Hematopoietic multipotent progenitor cell treated with erythropoietin and hydrocortisone succinate and interleukin-3 and kit ligand, for 6 days (in vitro differentiated cells): ENCODE data around the gene NXPE1.
"Not testable (repeated sequence)": the region's sequence is repeated elsewhere in the genome, so short reads cannot be mapped to it uniquely, and the experiment has no call there.

Experiments used
- DNase-seq: peaks from one replicate; pipeline ENCODE4 v3.0.0-alpha.2; 2015

NXPE1 gene

DNA sequence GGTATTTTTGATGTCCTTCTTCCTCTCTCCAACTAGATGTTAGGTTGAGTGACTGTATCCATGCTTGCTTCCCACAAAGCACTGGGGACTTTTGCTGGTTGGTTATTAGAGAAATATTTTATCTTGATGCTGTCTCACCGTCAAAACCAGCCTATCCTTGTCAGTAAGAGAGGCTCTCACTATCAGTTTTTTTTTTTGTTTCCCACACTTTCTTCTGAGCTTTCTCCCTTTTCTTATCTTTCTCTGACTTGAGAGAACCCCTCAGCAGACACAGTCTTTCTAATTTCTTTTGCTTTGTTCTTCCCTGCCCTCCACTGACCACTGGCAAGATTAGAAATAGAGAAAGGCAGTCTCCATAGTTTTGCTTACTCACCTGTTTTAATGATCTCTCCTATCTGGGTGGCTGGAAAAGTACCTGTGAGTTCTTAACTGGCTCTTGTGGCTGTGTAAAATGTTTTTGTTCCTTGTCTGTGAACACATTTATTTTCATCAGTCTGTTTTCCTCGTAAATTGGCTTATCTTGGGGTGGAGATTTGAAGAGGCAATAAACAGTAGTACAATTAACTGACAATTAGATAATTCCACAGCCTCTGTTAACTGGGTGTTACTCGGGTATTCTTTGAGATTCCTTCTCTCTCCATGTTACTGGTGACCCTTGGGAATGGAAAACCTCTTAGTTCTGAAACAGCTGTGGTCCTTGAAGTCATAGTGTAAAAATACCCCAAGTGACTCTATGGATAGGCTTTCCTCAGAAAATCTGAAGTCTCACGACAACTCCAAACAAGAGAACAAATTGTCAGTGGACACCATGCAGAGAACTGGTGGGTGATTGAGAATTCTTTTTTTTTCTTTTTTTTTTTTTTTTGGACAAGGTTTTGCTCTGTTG, at the start of gene NXPE1:
Gene NXPE1 (minus strand): TSS at position 457 of the 886 bp plus-strand sequence. CDS start 8,680 bp downstream, outside the sequence.
- DNase-seq, result no peak

DNA sequence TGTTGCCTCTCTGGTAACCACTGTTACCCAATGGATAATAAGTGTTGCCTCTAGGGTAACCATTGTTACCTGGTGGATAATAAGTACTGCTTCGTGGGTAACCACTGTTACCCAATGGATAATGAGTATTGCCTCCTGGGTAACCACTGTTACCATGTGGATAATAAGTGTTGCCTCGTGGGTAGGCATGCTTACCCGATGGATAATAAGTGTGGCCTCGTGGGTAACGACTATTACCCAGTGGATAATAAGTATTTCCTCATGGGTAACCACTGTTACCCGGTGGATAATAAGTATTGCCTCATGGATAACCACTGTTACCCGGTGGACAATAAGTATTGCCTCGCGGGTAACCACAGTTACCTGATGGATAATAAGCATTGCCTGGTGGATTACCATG, 49.7 kb upstream of the NXPE1 start:
- no peak for DNase-seq

DNA sequence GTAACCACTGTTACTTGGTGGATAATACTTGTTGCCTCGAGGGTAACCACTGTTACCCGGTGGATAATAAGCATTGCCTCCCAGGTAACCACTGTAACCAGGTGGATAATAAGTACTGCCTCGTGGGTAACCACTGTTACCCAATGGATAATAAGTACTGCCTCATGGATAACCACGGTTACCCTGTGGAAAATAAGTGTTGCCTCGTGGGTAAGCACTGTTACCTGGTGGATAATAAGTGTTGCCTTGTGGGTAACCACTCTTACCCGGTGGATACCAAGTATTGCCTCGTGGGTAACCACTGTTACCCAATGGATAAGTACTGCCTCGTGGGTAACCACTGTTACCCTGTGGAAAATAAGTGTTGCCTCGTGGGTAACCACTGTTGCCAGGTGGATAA, 48.9 kb upstream of the NXPE1 start:
- DNase-seq, result not testable (repeated sequence)

DNA sequence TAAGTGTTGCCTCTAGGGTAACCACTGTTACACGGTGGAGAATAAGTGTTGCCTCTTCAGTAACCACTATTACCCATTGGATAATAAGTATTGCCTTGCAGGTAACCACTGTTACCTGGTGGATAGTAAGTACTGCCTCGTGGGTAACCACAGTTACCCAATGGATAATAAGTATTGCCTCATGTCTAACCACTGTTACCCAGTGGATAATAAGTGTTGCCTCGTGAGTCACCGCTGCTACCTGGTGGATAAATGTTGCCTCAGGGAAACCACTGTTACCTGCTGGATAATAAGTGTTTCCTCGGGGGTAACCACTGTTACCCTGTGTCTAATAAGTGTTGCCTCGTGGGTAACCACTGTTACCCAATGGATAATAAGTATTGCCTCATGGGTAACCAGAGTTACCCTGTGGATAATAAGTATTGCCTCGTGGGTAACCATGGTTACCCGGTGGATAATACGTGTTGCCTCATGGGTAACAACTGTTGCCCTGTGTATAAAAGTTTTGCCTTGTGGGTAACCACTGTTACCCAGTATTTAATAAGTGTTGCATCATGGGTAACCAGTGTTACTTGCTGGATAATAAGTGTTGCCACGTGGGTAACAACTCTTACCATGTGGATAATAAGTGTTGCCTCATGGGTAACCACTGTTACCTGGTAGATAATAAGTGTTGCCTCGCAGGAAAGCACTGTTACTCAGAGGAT, 48.2 kb upstream of the NXPE1 start:
- no peak for DNase-seq

DNA sequence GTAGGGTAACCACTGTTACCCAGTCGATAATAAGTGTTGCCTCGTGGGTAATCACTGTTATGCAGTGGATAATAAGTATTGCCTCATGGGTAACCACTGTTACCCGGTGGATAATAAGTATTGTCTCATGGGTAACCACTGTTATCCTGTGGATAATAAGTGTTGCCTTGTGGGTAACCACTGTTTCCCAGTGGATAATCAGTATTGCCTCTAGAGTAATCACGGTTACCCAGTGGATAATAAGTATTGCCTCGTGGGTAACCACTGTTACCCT, 47.1 kb upstream of the NXPE1 start:
- not testable (repeated sequence) for DNase-seq

DNA sequence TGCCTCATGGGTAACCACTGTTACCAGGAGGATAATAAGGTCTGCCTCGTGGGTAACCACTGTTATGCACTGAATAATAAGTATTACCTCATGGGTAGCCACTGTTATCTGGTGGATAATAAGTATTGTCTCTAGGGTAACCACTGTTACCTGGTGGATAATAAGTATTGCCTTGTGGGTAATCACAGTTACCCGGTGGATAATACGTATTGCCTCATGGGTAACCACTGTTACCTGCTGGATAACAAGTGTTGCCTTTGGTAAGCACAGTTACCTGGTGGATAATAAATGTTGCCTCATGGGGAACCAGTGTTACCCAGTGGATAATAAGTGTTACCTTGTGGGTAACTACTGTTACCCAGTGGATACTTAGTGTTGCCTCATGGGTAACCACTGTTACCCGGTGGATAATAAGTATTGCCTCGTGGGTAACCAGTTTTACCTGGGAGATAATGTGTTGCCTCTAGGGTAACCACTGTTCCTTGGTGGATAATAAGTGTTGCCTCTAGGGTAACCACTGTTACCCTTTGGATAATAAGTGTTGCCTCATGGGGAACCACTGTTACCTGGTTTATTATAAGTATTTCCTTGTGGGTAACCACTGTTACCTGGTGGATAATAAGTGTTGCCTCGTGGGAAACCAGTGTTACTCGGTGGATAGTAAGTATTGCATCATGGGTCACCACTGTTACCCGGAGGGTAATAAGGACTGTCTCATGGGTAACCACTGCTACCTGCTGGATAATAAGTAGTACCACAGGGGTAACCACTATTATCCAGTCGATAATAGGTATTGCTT, 46.5 kb upstream of the NXPE1 start:
- no peak for DNase-seq

DNA sequence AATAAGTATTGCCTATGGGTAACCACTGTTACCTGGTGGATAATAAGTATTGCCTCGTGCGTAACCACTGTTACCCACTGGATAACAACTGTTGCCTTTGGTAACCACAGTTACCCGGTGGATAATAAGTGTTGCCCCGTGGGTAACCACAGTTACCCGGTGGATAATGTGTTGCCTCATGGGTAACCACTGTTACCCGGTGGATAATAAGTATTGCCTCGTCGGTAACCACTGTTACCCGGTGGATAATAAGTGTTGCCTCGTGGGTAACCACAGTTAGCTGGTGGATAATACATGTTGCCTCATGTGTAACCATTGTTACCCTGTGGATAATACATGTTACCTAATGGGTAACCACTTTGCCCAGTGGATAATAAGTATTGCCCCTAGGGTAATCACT, 45.7 kb upstream of the NXPE1 start:
- DNase-seq, result no peak

DNA sequence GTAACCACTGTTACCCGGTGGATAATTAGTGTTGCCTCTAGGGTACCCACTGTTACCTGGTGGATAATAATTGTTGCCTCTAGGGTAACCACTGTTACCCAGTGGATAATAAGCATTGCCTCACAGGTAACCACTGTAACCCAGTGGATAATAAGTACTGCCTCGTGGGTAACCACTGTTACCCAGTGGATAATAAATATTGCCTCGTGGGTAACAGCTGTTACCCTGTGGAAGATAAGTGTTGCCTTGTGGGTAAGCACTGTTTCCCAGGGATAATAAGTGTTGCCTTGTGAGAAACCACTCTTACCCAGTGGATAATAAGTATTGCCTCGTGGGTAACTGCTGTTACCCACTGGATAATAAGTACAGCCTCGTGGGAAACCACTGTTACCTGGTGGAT, 45.2 kb upstream of the NXPE1 start:
- no peak for DNase-seq

DNA sequence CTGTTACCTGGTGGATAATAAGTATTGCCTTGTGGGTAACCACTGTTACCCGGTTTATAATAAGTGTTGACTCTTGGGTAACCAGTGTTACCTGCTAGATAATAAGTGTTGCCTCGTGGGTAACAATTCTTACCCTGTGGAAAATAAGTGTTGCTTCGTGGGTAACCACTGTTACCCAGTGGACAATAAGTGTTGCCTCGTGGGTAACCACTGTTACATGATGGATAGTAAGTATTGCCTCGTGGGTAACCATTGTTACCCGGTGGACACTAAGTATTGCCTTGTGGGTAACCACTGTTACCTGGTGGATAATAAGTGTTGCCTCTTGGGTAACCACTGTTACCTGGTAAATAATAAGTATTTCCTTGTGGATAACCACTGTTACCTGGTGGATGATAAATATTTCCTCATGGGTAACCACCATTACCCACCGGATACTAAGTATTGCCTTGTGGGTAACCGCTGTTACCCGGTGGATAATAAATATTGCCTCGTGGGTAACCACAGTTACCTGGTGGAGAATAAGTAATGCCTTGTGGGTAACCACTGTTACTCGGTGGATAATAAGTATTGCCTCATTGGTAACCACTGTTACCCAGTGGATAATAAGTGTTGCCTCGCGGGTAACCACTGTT, 44.6 kb upstream of the NXPE1 start:
- DNase-seq, result no peak

DNA sequence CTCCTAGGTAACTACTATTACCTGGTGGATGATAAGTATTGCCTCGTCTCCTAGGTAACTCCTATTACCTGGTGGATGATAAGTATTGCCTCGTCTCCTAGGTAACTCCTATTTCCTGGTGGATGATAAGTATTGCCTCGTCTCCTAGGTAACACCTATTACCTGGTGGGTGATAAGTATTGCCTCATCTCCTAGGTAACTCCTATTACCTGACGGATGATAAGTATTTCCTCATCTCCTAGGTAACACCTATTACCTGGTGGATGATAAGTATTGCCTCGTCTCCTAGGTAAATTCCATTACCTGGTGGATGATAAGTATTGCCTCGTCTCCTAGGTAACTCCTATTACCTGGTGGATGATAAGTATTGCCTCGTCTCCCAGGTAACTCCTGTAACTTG, 43.5 kb upstream of the NXPE1 start:
- DNase-seq, result not testable (repeated sequence)

DNA sequence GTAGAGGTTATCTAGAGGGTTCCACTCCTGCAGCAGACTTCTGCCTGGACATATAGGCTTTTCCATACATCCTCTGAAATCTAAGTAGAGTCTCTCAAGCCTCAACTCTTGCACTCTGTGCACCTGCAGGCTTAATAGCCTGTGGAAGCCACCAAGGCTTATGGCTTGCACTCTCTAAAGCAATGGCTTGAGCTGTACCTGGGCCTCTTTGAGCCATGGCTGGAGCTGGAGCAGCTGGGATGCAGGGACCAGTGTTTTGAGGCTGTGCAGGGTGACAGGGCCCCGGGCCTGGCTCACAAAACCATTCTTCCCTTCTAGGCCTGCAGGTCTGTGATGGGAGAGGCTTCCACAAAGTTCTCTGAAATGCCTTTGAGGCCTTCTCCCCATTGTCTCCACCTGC, 38.8 kb upstream of the NXPE1 start:
- no peak for DNase-seq

DNA sequence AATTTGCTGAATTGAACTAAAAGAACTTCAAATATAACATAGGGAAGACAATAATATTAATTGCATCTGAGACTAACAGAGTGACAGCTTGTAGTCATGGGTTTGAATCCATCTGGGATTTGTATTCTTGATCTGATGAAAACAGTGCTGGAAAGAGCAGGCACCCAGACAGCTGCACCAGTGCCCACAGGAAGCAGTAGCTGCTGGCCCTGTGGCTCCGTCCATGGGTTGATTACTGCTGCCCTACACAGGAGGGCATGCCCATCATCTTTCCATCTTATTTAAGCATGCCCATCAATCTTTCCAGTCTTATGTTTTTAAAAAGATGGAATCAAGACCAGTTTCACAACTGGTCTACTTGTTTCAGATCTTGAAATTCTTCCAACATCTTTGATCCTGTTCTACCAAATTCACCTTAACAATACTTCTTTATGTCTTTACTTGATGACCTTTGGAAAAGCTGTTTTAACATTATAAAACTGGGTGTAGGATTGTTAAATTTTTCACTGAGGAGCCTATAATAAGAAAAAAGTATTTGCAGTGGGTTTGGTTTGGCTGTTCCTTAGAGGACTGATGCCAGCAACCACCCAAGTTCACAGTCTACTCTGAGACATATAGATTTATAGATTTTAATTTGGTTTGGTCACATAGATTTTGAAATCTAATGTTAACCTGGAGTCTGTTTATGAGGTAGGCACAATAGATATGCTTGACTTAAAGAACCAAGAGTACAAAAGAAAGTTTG, 36.7 kb upstream of the NXPE1 start:
- no peak for DNase-seq

DNA sequence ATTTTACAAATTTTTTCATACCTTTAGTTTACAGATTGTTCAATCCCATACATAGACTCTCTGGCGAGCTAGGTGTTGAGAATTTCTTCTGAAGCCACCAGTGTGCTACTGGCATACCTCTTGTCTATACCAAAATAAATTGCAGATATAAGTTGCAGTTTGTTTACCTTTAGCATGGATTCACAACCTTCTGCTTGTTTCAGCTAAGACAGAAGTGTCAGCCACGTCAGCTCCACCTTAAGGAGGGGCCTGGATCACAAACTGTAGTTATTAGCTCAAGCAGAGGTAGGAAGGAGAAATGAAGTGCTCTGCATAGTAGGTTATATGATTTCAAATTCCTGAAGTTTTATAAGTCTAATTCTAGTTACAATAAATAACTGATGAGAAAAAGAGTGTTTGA, 35.9 kb upstream of the NXPE1 start, which contains the start of gene NXPE4:
Gene NXPE4 (minus strand): TSS at position 216 of the 400 bp plus-strand sequence. CDS start 1,027 bp downstream, outside the sequence.
- DNase-seq, result no peak

DNA sequence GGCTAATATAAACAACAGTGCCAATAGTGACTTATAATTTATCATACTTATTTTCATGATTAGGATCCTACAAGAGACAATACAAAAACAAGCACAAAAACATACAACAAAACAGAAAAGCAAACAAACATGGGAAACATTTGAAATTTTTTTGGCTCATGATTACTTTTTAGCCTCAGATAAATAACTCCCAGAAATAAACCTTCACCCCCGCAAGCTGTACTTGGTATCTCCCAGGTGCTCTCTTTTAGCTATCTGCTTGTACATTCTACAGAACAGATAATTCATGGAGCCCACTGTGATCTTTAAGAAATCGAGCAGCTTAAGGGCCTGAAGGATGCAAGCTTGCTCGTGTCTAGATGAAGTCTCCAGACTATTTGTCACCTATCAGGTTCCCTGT, 35.0 kb upstream of the NXPE1 start:
- DNase-seq, result no peak

DNA sequence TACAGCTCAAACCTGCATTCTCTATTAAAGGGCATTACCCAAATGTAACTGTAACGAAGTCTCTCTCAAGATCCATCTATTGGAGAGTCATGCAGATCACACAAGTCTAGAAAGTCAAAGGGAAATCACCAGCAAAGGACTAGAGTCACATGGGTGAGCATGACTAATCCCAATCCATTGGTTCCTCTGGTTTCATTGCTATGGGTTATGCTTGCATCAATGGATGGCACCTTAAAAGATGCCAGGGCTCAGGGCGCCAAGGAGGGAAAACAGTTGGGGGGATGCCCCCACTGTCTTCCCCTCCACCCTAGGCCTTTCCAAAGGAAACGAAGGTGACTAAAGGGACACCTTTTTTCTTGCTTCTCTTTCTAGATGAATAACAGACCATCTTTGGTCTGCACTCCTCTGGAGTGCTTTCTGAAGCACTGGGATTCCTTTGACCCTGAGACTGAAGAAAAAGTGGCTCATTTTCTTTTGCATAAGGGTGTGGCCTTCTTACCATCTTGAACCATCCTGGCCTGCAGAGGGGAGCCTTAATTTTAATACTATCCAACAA, 27.8 kb upstream of the NXPE1 start:
- DNase-seq, result no peak

DNA sequence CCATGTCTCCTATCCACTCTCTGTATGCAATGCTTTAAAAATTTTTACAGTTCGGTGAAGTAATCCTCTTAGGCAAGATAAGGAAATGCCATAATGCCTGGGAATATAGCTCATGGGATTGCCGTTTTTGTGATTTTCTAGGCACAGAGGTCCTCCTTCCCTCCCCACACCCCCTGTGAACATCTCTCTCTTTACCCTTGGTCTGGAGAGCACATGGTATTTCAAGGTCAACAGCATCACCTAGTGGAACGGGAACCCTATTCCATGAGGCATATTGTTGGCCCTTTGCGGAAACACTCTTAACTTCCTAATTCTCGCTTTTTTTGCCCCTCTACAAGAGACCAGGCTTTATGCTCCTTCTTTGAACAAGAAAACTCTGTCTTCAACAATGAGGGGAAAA, 27.1 kb upstream of the NXPE1 start:
- no peak for DNase-seq

DNA sequence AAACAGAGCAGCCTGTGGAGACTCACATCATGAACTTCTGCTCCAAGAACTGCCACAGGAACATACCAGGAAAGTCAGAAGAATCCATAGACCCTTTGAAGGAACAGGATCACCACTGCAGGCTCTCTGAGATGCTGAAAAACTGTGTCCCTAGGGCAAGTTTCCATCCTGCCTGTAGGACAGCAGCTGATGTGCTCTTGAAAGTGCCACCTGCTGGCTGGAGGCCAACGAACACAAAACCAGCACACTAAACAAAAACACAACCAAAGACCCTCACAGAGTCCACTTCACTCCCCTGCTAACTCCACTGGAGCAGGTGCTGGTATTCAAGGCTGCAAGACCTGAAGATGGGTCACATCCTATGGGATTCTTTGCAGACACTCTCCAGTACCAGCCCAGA, 12.0 kb upstream of the NXPE1 start:
- peak; percentile 3 for DNase-seq

DNA sequence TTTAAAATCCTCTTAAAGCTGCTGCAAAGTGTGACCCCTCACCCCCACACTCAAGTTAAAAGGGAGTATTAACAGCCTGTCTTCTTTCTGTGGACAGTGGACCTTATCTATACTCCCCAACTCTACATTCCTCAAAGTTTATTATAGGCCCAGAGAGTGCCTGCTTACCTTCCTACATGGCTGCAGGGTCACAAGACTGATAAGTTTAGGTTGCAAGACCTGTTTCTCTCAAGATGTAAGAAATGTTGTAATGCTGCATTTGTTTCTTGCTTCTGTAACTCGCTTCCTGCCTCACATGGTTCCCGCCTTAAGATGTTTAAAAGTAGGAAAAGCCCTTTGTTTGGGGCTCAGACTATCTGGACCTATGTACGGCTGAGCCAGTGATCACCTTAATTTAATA, 10.1 kb upstream of the NXPE1 start:
- DNase-seq, result no peak

DNA sequence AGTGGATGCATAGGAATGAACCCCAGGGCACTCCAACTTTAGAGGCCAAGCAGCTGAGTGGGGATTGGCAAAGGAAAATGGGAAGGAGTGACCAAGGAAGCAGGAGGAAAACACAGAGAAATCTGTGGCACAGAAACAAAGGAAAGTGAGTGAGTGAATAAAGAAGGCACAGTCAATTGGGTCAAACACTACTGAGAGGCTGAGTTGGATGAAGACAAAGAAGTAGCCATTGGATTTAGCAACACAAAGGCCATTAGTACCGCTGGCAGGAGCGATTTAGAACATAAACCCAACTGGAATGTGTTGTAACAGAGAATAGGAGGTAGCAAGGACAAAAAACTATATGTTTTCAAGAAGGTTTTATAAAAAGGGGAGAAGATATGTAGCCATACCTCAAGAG, 6.6 kb upstream of the NXPE1 start:
- DNase-seq, result no peak

DNA sequence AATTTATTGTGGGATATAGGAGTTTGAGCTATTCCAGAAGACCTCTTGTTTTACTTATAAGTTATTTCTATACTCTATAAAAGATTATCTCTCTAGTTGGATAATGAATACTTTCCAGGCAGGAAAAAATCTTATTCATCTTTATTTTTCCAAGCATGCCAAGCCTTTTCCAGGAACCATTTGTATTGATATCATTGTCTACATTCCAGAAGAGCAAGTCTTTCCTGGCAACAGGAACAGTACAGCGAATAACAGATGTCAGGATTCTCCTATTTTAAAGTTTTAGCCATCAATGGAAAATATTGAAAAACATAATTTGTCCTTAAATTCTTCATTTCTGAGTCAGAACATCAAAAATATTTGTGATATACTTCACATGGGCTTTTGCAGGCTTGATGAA, 5.2 kb upstream of the NXPE1 start:
- no peak for DNase-seq

DNA sequence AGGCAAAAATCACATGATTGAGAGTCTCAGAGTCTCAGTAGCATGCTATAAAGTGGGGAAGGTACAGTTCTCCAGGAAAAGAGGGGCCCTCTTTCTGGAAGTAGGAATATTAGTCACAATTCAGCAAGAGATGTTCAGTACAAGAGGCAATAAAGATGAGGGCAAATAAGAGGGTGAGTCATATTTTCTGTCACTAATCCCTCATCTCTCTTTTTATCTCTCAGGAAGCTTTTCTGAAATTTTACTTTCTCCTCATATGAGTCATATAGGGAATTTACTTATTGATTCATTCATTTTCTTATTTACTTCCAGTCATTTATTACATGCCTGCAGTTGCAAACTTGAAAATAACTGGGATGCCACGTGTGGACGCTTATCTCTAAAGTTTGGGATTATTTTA, 3.4 kb upstream of the NXPE1 start:
- DNase-seq, result no peak
